ENCODE data around the gene BIRC2.
"Not testable (repeated sequence)": the region's sequence is repeated elsewhere in the genome, so short reads cannot be mapped to it uniquely, and the experiment has no call there.

Gene BIRC2

GRCh38 chr11:102323542-102324251 is 23.3 kb upstream of the BIRC2 start:
- no peak for DNase-seq

GRCh38 chr11:102325088-102325487 is 21.9 kb upstream of the BIRC2 start:
- no peak for DNase-seq

- DNase-seq: no peak
These were observed 18.3 kb upstream of the BIRC2 start for GRCh38 chr11:102328748-102329147.

- DNase-seq: no peak
These were observed 16.8 kb upstream of the BIRC2 start for GRCh38 chr11:102330231-102330630.

- no peak for DNase-seq
These were observed 15.7 kb upstream of the BIRC2 start for GRCh38 chr11:102331341-102331740.

- no peak for DNase-seq
These were observed 14.4 kb upstream of the BIRC2 start for GRCh38 chr11:102332611-102332994.

GRCh38 chr11:102338479-102339010 is 8.5 kb upstream of the BIRC2 start:
- no peak for DNase-seq

- not testable (repeated sequence) for DNase-seq
These were observed 5.7 kb upstream of the BIRC2 start for GRCh38 chr11:102341311-102341710.

- peak; percentile 78 for DNase-seq
These were observed 5.1 kb upstream of the BIRC2 start for GRCh38 chr11:102341844-102342318.

GRCh38 chr11:102343809-102344208 is 3.2 kb upstream of the BIRC2 start:
- no peak for DNase-seq

GRCh38 chr11:102345904-102346303 is 1.1 kb upstream of the BIRC2 start:
- DNase-seq: no peak

- no peak for DNase-seq
These were observed 612 bp upstream of the BIRC2 start for GRCh38 chr11:102346456-102346747.

GRCh38 chr11:102347462-102348370 is 702 bp downstream of the BIRC2 start:
- peak; percentile 25 for DNase-seq

GRCh38 chr11:102357116-102357515 is 10.1 kb downstream of the BIRC2 start:
- DNase-seq: no peak

- DNase-seq: no peak
These were observed 12.4 kb downstream of the BIRC2 start for GRCh38 chr11:102359372-102359771.

- no peak for DNase-seq
These were observed 13.7 kb downstream of the BIRC2 start for GRCh38 chr11:102360681-102361080.

- DNase-seq: no peak
These were observed 14.3 kb downstream of the BIRC2 start for GRCh38 chr11:102361086-102362031.

GRCh38 chr11:102364991-102365390 is 18.0 kb downstream of the BIRC2 start:
- no peak for DNase-seq

GRCh38 chr11:102367364-102367763 is 20.4 kb downstream of the BIRC2 start:
- no peak for DNase-seq

- no peak for DNase-seq
These were observed 21.5 kb downstream of the BIRC2 start for GRCh38 chr11:102368472-102368871.

GRCh38 chr11:102374633-102375424 is 27.8 kb downstream of the BIRC2 start:
- not testable (repeated sequence) for DNase-seq
